Mucosa of descending colon (tissue), 3 donors: ENCODE results near the gene KNSTRN. TPM values are rescaled to one million over a fixed set of nuclear protein-coding genes. Genes with fewer than 3 reads are reported as not detected.

Experiments used
- ATAC-seq: fragments of 200-7000 bp; cut with Tn5 transposase; one replicate; pipeline ENCODE4 v1.9.1; 2020; ENCODE audit warnings: mild to moderate bottlenecking, moderate library complexity
- DNase-seq, 3 donors: peaks; one replicate each; pipeline ENCODE4 v3.0.0-alpha.2; 2020
- H3K36me3 ChIP-seq: fragments of 200-600 bp; one replicate; pipeline ENCODE4 v1.8.0; 2021; ENCODE audit warnings: low read depth, mild to moderate bottlenecking
- H3K4me1 ChIP-seq: fragments of 200-600 bp; one replicate; pipeline ENCODE4 v1.8.0; 2021; ENCODE audit warnings: low read depth, mild to moderate bottlenecking
- H3K4me3 ChIP-seq: fragments of 200-600 bp; one replicate; pipeline ENCODE4 v1.8.0; 2021; ENCODE audit warnings: mild to moderate bottlenecking
- H3K9me3 ChIP-seq: fragments of 200-600 bp; one replicate; pipeline ENCODE4 v1.8.0; 2021; ENCODE audit warnings: mild to moderate bottlenecking
- intact Hi-C, 2 donors: fragments of 100-400 bp; cut with DNase I in 1 of 2; cut with micrococcal nuclease in 1 of 2; formaldehyde crosslinking; loops; one replicate each; pipeline versions ENCODE4 v1.11.0 to v1.11.1; 2022; cut with DNase I, micrococcal nuclease
- total RNA-seq, 3 donors: library from RNA; stranded (reverse); fragmentation: NEBNext Ultra II Directional in 2 of 3; extraction: Animal tissue kit (Norgen Biotek cat#: 25700) in 2 of 3; gene quantifications; one replicate each; pipeline versions ENCODE4 v1.2.1 to v1.2.4, GENCODE V29; 2021 to 2023
- TF ChIP-seq, protein P1 (sequence below): fragments of 200-600 bp; IDR thresholded peaks from one replicate; pipeline ENCODE4 v1.8.0; 2022; ENCODE audit warnings: antibody characterized with exemption, mild to moderate bottlenecking
- donor health status: DM: no; HTN: no; CAD: no; lungs with moderate emphysema.
- donor health status: DM: no; HTN: no; CAD: no.
- donor health status: DM: no; HTN: yes; CAD: no.

Gene KNSTRN
- total RNA-seq, 3 donors from 2014 or later, result 9.4 to 16.4 (median 10.5) TPM

- Histone ChIP-seq H3K4me1 (peaks cover 8% of the 10 kb centered on the region), H3K36me3 (no peaks in the 10 kb centered on the region), H3K9me3 (no peaks in the 10 kb centered on the region), H3K4me3 (no peak overlapping the region)
- ATAC-seq (no peak), DNase-seq (no peak)
- intact Hi-C loops, result no loop called here
- TF ChIP-seq, protein P1, sequence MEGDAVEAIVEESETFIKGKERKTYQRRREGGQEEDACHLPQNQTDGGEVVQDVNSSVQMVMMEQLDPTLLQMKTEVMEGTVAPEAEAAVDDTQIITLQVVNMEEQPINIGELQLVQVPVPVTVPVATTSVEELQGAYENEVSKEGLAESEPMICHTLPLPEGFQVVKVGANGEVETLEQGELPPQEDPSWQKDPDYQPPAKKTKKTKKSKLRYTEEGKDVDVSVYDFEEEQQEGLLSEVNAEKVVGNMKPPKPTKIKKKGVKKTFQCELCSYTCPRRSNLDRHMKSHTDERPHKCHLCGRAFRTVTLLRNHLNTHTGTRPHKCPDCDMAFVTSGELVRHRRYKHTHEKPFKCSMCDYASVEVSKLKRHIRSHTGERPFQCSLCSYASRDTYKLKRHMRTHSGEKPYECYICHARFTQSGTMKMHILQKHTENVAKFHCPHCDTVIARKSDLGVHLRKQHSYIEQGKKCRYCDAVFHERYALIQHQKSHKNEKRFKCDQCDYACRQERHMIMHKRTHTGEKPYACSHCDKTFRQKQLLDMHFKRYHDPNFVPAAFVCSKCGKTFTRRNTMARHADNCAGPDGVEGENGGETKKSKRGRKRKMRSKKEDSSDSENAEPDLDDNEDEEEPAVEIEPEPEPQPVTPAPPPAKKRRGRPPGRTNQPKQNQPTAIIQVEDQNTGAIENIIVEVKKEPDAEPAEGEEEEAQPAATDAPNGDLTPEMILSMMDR, result no peak
These were observed 3.1 kb upstream of the KNSTRN start for GRCh38 chr15:40379374-40379773.

DNA sequence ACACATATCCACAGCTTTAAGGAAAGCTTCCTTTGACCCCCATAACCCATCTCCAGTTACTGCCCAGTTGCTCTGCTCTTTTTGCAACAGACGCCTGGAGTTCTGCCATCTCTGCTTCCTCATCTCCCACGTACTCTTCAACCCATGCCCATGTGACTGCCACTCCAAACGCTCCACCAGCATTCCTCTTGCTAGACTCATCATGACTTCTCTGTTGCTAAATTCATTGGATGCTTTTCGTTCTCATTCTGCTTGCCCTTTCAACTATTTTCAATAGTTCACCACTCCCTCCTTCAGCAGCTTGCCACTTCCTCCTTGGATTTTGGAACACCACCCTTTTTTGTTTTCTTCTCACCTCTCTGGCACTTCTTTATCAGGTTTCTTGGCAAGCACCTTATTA is 2.7 kb upstream of the KNSTRN start:
- H3K4me1 ChIP-seq, result peaks cover 8% of the 10 kb centered on the region
- H3K36me3 ChIP-seq, result no peaks in the 10 kb centered on the region
- H3K4me3 ChIP-seq, result no peak overlapping the region
- TF ChIP-seq, protein P1, result no peak
- no peaks in the 10 kb centered on the region for H3K9me3 ChIP-seq
- ATAC-seq, result no peak
- DNase-seq, result no peak
- intact Hi-C loops, result no loop called here

- Histone ChIP-seq H3K9me3 (no peaks in the 10 kb centered on the region), H3K4me3 (no peak overlapping the region), H3K36me3 (no peaks in the 10 kb centered on the region), H3K4me1 (peaks cover 8% of the 10 kb centered on the region)
- DNase-seq (no peak), ATAC-seq (no peak)
- TF ChIP-seq, protein P1, result no peak
- intact Hi-C loops, result no loop called here
These were observed 1.9 kb upstream of the KNSTRN start for GRCh38 chr15:40380636-40381035.

GRCh38 chr15:40381818-40382529 is 547 bp upstream of the KNSTRN start:
- TF ChIP-seq, protein P1, result no peak
- Histone ChIP-seq H3K4me1 (peaks cover 8% of the 10 kb centered on the region), H3K9me3 (no peaks in the 10 kb centered on the region), H3K36me3 (no peaks in the 10 kb centered on the region), H3K4me3 (no peak overlapping the region)
- DNase-seq (no peak), ATAC-seq (no peak)
- intact Hi-C loops, result no loop called here

- Histone ChIP-seq H3K9me3 (no peaks in the 10 kb centered on the region), H3K4me1 (peaks cover 8% of the 10 kb centered on the region), H3K4me3 (no peak overlapping the region), H3K36me3 (no peaks in the 10 kb centered on the region)
- intact Hi-C loops, result no loop called here
- TF ChIP-seq, protein P1, result no peak
- DNase-seq (no peak), ATAC-seq (no peak)
These were observed 4.0 kb downstream of the KNSTRN start for GRCh38 chr15:40386480-40386879.
